HG03025 (cell line): ENCODE measurements around the gene PARG.
"Not testable (repeated sequence)": the region's sequence is repeated elsewhere in the genome, so short reads cannot be mapped to it uniquely, and the experiment has no call there.

Experiments
- ATAC-seq: cut with Tn5 transposase; IDR thresholded peaks from one replicate; pipeline ENCODE4 v1.9.1; 2021; ENCODE audit warnings: mild to moderate bottlenecking, moderate library complexity; ENCODE audit not compliant: unreplicated experiment, low FRiP score

PARG gene

GRCh38 chr10:49941447-49942338 is at the start of gene PARG, which contains the start of gene TIMM23B:
Gene PARG, minus strand, starts transcription at chr10:49942027. Its CDS starts 302 bp downstream, at chr10:49941725.
Gene TIMM23B, plus strand, starts transcription at chr10:49942053. Its CDS starts 142 bp downstream, at chr10:49942195.
- ATAC-seq = peak; percentile 64

GRCh38 chr10:49988376-49988775 is 46.5 kb upstream of the PARG start, which contains the start of gene AGAP6:
Gene AGAP6, plus strand, starts transcription at chr10:49988406. Its CDS starts 310 bp downstream, at chr10:49988716.
- ATAC-seq = not testable (repeated sequence)

- not testable (repeated sequence) for ATAC-seq
These were observed 45.4 kb upstream of the PARG start for GRCh38 chr10:49987207-49987606.

GRCh38 chr10:49977756-49978155 is 35.9 kb upstream of the PARG start:
- ATAC-seq = not testable (repeated sequence)

GRCh38 chr10:49972094-49972493 is 30.3 kb upstream of the PARG start:
- ATAC-seq = not testable (repeated sequence)

- ATAC-seq = not testable (repeated sequence)
These were observed 29.6 kb upstream of the PARG start for GRCh38 chr10:49971466-49971865.

GRCh38 chr10:49970331-49970857 is 28.6 kb upstream of the PARG start:
- ATAC-seq = not testable (repeated sequence)

GRCh38 chr10:49953122-49953521 is 11.3 kb upstream of the PARG start:
- not testable (repeated sequence) for ATAC-seq

- not testable (repeated sequence) for ATAC-seq
These were observed 10.2 kb upstream of the PARG start for GRCh38 chr10:49952006-49952405.

- not testable (repeated sequence) for ATAC-seq
These were observed 6.9 kb upstream of the PARG start for GRCh38 chr10:49948737-49949136.

- ATAC-seq = peak; percentile 57
These were observed 6.3 kb upstream of the PARG start for GRCh38 chr10:49948142-49948541.

- ATAC-seq = not testable (repeated sequence)
These were observed 1.8 kb upstream of the PARG start for GRCh38 chr10:49943607-49944006.

GRCh38 chr10:49942339-49942705 is 495 bp upstream of the PARG start:
- ATAC-seq = peak; percentile 7

- ATAC-seq = not testable (repeated sequence)
These were observed 9.7 kb downstream of the PARG start for GRCh38 chr10:49931959-49932728.

GRCh38 chr10:49931276-49931675 is 10.6 kb downstream of the PARG start:
- not testable (repeated sequence) for ATAC-seq

GRCh38 chr10:49923572-49923971 is 18.3 kb downstream of the PARG start:
- not testable (repeated sequence) for ATAC-seq

- ATAC-seq = not testable (repeated sequence)
These were observed 19.8 kb downstream of the PARG start for GRCh38 chr10:49922041-49922440.

- ATAC-seq = not testable (repeated sequence)
These were observed 23.9 kb downstream of the PARG start for GRCh38 chr10:49917927-49918326.

GRCh38 chr10:49916451-49916850 is 25.4 kb downstream of the PARG start:
- not testable (repeated sequence) for ATAC-seq

GRCh38 chr10:49910295-49910694 is 31.5 kb downstream of the PARG start:
- ATAC-seq = not testable (repeated sequence)
